GM12872 (cell line): ENCODE measurements around the gene COL4A6.

Source experiments
- TF ChIP-seq, protein P1 (sequence below): IDR thresholded peaks from 3 replicates; pipeline ENCODE4 v1.5.1; 2011; ENCODE audit warnings: low read depth, mild to moderate bottlenecking, low read length, moderate library complexity; ENCODE audit not compliant: insufficient read depth

Gene COL4A6

DNA sequence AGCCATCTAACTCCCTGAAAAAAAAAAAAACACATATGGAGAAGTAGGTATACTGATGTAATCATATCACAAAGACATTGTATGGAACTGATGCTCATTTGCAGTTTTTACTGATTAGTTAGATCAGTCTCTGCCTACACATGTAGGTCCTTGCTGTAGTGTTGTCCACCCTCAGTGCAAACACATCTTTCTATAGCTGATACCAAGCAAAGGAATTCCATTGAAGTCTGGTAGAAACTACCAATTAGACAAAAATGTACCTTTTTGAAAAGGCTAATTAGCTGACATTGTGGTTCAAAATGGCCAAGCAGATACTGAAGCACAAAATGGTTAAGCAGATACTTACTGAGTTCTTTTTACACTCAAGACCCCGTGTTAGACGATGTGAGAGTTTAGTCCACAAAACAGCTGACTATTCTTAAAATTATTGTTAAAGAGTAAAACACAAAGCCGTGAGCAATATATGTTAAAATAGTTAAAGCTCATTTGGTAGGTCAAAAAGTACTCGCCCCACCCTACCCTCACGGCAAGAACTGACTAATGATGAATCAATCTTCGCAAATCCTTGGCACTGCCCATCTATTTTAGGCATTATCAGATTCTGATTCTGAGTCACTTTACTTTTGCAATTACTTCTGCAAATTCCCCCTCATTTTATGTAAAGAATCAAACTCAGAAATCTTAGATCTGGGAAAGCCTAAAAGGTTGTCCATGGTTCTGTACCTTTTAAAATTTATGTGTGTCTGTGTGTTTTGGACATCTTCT lies 40.4 kb downstream of the COL4A6 start:
- TF ChIP-seq, protein P1, sequence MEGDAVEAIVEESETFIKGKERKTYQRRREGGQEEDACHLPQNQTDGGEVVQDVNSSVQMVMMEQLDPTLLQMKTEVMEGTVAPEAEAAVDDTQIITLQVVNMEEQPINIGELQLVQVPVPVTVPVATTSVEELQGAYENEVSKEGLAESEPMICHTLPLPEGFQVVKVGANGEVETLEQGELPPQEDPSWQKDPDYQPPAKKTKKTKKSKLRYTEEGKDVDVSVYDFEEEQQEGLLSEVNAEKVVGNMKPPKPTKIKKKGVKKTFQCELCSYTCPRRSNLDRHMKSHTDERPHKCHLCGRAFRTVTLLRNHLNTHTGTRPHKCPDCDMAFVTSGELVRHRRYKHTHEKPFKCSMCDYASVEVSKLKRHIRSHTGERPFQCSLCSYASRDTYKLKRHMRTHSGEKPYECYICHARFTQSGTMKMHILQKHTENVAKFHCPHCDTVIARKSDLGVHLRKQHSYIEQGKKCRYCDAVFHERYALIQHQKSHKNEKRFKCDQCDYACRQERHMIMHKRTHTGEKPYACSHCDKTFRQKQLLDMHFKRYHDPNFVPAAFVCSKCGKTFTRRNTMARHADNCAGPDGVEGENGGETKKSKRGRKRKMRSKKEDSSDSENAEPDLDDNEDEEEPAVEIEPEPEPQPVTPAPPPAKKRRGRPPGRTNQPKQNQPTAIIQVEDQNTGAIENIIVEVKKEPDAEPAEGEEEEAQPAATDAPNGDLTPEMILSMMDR = no peak

DNA sequence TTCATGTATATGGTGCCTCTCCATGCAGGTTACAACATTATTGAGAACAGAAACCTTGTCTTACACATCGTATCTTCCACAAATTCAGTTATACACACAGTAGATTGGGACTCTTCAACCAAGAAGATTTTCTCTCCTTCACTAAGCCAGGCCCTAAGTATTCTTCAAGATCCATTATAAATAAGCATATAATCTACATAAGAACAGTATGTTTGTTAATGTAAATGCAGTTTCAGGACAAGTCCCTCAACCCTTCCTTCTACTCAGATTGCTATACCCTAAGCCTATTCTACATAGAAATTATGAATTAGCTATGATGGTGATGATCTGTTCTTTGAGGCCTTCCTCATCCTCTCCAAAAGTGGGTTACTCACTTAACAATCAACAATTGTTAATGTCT lies 41.2 kb downstream of the COL4A6 start:
- TF ChIP-seq, protein P1 = no peak

DNA sequence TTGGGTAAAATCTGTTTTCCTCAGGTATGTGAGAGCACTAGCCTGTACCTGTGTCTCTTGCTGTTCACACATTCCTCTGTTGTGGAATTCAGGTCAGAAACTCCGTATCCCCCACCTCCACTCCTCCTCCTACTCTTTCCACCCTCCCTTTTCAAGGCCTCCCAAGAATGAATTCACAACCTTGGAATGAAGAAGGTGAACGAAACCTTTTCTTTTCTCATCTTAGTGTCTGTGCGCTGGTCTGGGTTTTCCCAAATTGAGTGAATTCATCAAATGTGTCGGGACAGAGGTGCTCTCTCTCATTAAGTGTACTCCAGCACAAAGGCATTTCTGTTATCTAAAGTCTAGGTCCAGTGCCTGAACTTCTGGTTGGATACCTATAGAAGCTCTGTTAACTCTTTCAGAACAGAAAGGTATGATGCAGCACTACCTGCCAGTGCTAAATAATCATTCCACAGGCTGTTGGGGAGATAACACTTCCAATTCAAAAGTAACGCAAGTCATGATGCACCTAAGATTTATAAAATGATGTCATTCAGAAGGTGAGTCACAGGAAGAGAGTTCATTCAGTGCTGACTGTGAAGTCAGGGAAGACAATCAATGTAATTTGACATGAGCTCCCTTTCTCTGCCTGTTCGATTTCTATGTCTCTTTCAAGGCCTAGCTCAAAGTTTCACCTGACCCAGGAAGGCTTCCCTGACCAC lies 41.9 kb downstream of the COL4A6 start:
- TF ChIP-seq, protein P1 = no peak

DNA sequence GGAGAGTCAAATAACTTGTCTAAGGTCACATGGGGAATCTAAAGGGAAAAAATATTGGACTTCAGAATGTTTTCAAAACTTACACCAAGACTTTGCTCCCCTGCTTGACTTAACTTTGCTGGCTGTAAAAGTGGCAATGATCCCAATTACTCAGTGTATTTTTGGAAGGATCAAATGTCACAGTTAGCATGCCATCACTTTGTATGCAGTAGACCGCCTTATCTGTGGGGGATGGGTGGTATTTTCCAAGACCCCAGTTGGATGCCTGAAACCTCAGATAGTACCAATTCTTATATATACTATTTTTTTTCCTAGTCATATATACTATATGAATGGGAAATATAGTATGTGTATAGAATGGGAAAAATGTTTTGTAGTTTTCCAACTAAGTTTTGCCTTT lies 53.4 kb downstream of the COL4A6 start:
- TF ChIP-seq, protein P1 = no peak

DNA sequence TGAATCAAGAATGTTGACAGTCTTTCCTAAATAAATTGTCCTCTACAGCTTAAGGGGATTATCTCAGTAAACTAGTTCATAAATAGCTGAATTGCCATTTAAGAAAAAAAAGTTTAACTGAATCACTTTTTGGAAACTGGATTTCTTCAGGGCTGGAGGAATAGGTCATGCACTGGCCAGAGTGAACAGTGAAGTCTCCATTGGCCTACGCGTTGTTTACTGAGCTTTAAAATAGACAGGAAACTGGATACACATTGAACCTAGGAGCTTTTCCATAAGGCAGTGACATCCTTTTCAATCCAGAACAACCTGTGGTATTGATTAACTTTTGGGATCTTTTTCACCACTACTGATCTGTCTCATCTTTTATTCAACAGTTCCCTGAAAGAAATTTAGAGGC lies 58.0 kb downstream of the COL4A6 start:
- TF ChIP-seq, protein P1 = no peak

DNA sequence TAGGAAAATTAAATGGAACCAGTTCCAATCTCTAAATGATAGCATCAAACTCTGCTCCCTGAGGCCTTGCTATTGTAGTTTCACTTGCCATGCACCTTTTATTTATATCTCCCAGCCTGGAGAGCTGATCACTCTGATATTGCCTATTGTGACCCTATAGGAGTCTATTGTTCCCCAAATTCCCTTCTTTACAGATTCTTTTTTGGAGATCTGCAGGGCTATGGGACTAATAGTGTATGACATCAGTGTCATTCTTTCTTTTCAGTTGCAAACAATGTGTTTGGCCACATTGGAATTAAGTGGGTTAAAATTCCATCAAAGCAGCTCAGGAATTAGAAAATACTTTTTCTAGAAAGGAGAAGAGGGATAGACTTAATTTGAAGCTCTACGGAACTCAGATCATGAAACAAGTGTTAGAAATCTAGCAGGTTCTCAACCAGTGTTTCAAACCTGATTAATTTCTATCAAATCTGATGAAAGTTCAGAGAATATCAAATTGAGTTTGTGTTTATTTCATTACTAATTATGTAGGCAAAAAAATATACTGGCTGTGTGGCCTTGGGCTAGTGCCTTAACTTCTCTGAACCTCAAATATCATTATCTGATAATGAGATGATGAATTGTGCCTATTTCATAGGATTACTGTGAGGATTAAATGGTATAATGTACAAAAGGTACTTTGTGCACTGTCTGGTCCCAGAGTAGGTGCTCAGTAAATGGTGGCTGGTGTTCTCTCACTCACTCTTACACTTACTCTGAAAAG lies 71.4 kb downstream of the COL4A6 start:
- TF ChIP-seq, protein P1 = no peak

DNA sequence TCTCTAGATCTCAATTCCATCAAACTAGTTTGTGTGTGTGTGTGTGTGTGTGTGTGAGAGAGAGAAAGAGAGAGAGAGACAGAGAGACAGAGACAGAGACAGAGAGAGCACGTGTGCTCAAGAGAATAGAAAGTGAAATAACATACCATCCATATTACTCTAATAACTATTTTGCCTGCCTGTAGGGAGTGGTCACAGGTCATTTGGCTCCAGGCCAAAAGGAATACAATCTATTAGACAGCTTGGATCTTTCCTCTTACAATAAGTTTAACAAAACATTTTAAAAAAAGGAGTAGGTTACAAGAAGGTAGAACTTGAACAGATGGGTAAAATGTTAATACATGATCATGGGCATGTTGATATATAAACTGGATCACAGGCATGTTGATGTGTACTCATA lies 76.2 kb downstream of the COL4A6 start:
- TF ChIP-seq, protein P1 = no peak
